Keratinocyte (primary cell): Measurements from ENCODE around the gene PIGC. TPM values are rescaled to one million over a fixed set of nuclear protein-coding genes. Genes with fewer than 3 reads are reported as not detected.
A peak's percentile ranks its signal among the peaks of the same experiment; 100 is the strongest.

ENCODE experiments used
- DNase-seq: peaks from one replicate; pipeline ENCODE4 v3.0.0-alpha.2; 2011; ENCODE audit warnings: low read depth, missing footprints, low spot score
- FAIRE-seq: peaks from 2 replicates; lab custom pipeline; 2011; peaks lifted over from hg19 to GRCh38; lab: Jason Lieb, UNC
- H2AFZ ChIP-seq: 2 replicates; pipeline ENCODE4 v1.6.0; 2012; ENCODE audit warnings: low read length, control low read depth, inconsistent platforms; ENCODE audit not compliant: control insufficient read depth
- H3K27ac ChIP-seq: 2 replicates; pipeline ENCODE4 v1.5.1; 2011; ENCODE audit warnings: low read length; ENCODE audit not compliant: control insufficient read depth, insufficient read depth
- H3K27me3 ChIP-seq: 3 replicates; pipeline ENCODE4 v1.6.0; 2011; ENCODE audit warnings: low read length; ENCODE audit not compliant: control insufficient read depth, insufficient read depth; ENCODE audit errors: extremely low read depth
- H3K36me3 ChIP-seq, 2 experiments: 2 replicates in 1 of 2; 3 replicates in 1 of 2; pipeline ENCODE4 v1.5.1; 2011; ENCODE audit warnings: low read length in 2 of 2, mild to moderate bottlenecking in 1 of 2; ENCODE audit not compliant: control insufficient read depth in 2 of 2, insufficient read depth in 2 of 2; ENCODE audit errors: extremely low read depth in 1 of 2
- H3K4me1 ChIP-seq: 3 replicates; pipeline ENCODE4 v1.5.1; 2011; ENCODE audit warnings: low read length; ENCODE audit not compliant: control insufficient read depth, insufficient read depth; ENCODE audit errors: extremely low read depth
- H3K4me2 ChIP-seq: 3 replicates; pipeline ENCODE4 v1.6.0; 2011; ENCODE audit warnings: low read depth, low read length; ENCODE audit not compliant: control insufficient read depth, insufficient read depth; ENCODE audit errors: extremely low read depth
- H3K4me3 ChIP-seq, 3 experiments: fragments of 200-600 bp in 1 of 3; sonication (generic) in 1 of 3; 2 replicates in 2 of 3; 3 replicates in 1 of 3; pipeline ENCODE4 v1.5.1; 2011 to 2016; ENCODE audit warnings: low read length in 3 of 3, mild to moderate bottlenecking in 3 of 3, control low read depth in 2 of 3, inconsistent platforms in 1 of 3, low read depth in 1 of 3, mixed read lengths in 1 of 3, mixed run types in 1 of 3, moderate library complexity in 1 of 3; ENCODE audit not compliant: control insufficient read depth in 2 of 3, insufficient read depth in 2 of 3; ENCODE audit errors: extremely low read depth in 1 of 3
- H3K79me2 ChIP-seq: 2 replicates; pipeline ENCODE4 v1.6.0; 2012; ENCODE audit warnings: low read length; ENCODE audit not compliant: control insufficient read depth, insufficient read depth
- H3K9ac ChIP-seq: 3 replicates; pipeline ENCODE4 v1.6.0; 2011; ENCODE audit warnings: low read length; ENCODE audit not compliant: control insufficient read depth, insufficient read depth; ENCODE audit errors: extremely low read depth
- H3K9me1 ChIP-seq: 3 replicates; pipeline ENCODE4 v1.6.0; 2011; ENCODE audit warnings: low read length; ENCODE audit not compliant: control insufficient read depth, insufficient read depth; ENCODE audit errors: extremely low read depth
- H3K9me3 ChIP-seq: 2 replicates; pipeline ENCODE4 v1.5.1; 2012; ENCODE audit warnings: low read depth, low read length; ENCODE audit not compliant: control insufficient read depth
- H4K20me1 ChIP-seq: 3 replicates; pipeline ENCODE4 v1.6.0; 2011; ENCODE audit warnings: low read length; ENCODE audit not compliant: control insufficient read depth, insufficient read depth; ENCODE audit errors: extremely low read depth
- CTCF ChIP-seq, 3 experiments: IDR thresholded peaks in 1 of 3; conservative IDR thresholded peaks in 1 of 3; optimal IDR thresholded peaks in 1 of 3; 2 replicates in 2 of 3; 3 replicates in 1 of 3; pipeline versions ENCODE3 to v1.5.1; 2011; ENCODE audit warnings: low read length in 3 of 3, mild to moderate bottlenecking in 3 of 3, moderate library complexity in 2 of 3, control low read depth in 1 of 3, inconsistent platforms in 1 of 3; ENCODE audit not compliant: insufficient read depth in 2 of 3; ENCODE audit errors: extremely low read depth in 1 of 3
- EZH2 ChIP-seq: IDR thresholded peaks from one replicate; pipeline ENCODE4 v1.6.1; 2012; ENCODE audit warnings: inconsistent platforms, mild to moderate bottlenecking, low read length, moderate library complexity
- dilution Hi-C: fragments of 300-500 bp; cut with MboI; formaldehyde crosslinking; loops from one replicate; pipeline ENCODE4 v1.7.0; 2020; ENCODE audit warnings: low sequenced_read_pairs; ENCODE audit not compliant: extremely low pct_ligation_motif_present
- polyA plus RNA-seq, 5 experiments: library from polyadenylated mRNA; depleted of rRNA in 3 of 5; stranded (reverse) in 3 of 5; stranded (forward) in 1 of 5; unstranded in 1 of 5; fragments of >200 nt; gene quantifications; 1 replicate in 1 of 5; 2 replicates in 3 of 5; 3 replicates in 1 of 5; pipeline versions ENCODE4 v1.2.1 to v1.2.3, GENCODE V29; 2011 to 2012; ENCODE audit warnings: missing spikeins in 2 of 5, low read depth in 1 of 5, low replicate concordance in 1 of 5

Gene PIGC
- polyA plus RNA-seq, 1 donor (not counting 4 experiments of a cell fraction or from before 2014, with no cell fraction given) = 21.6 TPM

- Histone ChIP-seq H3K79me2 (no peaks in the 10 kb centered on the region), H3K9ac (no peak overlapping the region), H3K9me3 (no peaks in the 10 kb centered on the region), H3K27me3 (no peaks in the 10 kb centered on the region), H3K9me1 (no peaks in the 10 kb centered on the region), H2AFZ (no peak overlapping the region), H3K36me3 (no peaks in the 10 kb centered on the region), H3K4me3 (no peak overlapping the region), H3K4me2 (no peak overlapping the region), H3K27ac (no peak overlapping the region), H3K4me1 (peaks cover 23% of the 10 kb centered on the region), H4K20me1 (no peaks in the 10 kb centered on the region)
- no peak for FAIRE-seq
- TF ChIP-seq CTCF (optimal IDR thresholded peaks at IDR 0.05 in 1 of 3, IDR thresholded peaks at IDR 0.05 in 1 of 3, conservative IDR thresholded peaks at IDR 0.05 in 1 of 3; ENCODE audit: extremely low read depth in 1 of 3, insufficient read depth in 2 of 3, low read length in 3 of 3) (no peak), EZH2 (no peak)
- DNase-seq = no peak
- dilution Hi-C loops = no loop called here
These were observed 23.6 kb upstream of the PIGC start for GRCh38 chr1:172467446-172467845.

- dilution Hi-C loops = no loop called here
- FAIRE-seq = peak; percentile 97
These were observed 23.0 kb upstream of the PIGC start for GRCh38 chr1:172466795-172467407.

More at GRCh38 chr1:172466795-172467407, 23.0 kb upstream of the PIGC start:
- Histone ChIP-seq H3K36me3 (no peaks in the 10 kb centered on the region), H3K4me2 (no peak overlapping the region), H3K9me3 (no peaks in the 10 kb centered on the region), H2AFZ (no peak overlapping the region), H3K4me3 (no peak overlapping the region), H3K79me2 (no peaks in the 10 kb centered on the region), H3K4me1 (peaks cover 18% of the 10 kb centered on the region), H3K27ac (no peak overlapping the region), H3K27me3 (no peaks in the 10 kb centered on the region), H4K20me1 (no peaks in the 10 kb centered on the region), H3K9me1 (no peaks in the 10 kb centered on the region), H3K9ac (no peak overlapping the region)
- TF ChIP-seq CTCF (optimal IDR thresholded peaks at IDR 0.05 in 1 of 3, IDR thresholded peaks at IDR 0.05 in 1 of 3, conservative IDR thresholded peaks at IDR 0.05 in 1 of 3; ENCODE audit: extremely low read depth in 1 of 3, insufficient read depth in 2 of 3, low read length in 3 of 3) = no peak
- TF ChIP-seq EZH2 = no peak
- DNase-seq = no peak
